Measurements from ENCODE around the gene PPP1R12C. TPM values are rescaled to one million over a fixed set of nuclear protein-coding genes. Genes with fewer than 3 reads are reported as not detected.

The PPP1R12C gene
- total and polyA plus RNA-seq, 10 of the 15 experiments (the other 5 are each of a cell fraction or from before 2014, with no cell fraction given): 1.4 to 84.7 (median 20.5) TPM

DNA sequence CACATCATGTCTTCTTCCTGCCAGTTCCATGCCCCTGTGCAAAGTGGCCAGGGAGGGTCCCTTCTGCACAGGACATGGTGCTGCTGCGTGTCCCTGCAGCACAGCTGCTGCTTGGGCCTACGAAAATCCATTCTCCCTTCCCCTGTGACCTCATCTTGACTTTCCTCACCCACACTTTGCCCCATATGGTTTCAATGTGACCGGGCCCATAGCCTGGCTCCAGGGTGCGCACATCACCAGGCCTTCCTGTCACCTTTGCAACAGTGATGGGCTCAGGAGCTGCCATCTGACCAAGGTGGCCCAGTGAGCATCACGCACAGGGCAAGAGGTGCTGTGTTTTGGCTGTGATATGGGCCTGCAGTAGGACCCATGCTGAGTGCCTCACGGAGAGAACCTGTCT, 10.8 kb downstream of the PPP1R12C start (continued):
- TF ChIP-seq, protein P1, sequence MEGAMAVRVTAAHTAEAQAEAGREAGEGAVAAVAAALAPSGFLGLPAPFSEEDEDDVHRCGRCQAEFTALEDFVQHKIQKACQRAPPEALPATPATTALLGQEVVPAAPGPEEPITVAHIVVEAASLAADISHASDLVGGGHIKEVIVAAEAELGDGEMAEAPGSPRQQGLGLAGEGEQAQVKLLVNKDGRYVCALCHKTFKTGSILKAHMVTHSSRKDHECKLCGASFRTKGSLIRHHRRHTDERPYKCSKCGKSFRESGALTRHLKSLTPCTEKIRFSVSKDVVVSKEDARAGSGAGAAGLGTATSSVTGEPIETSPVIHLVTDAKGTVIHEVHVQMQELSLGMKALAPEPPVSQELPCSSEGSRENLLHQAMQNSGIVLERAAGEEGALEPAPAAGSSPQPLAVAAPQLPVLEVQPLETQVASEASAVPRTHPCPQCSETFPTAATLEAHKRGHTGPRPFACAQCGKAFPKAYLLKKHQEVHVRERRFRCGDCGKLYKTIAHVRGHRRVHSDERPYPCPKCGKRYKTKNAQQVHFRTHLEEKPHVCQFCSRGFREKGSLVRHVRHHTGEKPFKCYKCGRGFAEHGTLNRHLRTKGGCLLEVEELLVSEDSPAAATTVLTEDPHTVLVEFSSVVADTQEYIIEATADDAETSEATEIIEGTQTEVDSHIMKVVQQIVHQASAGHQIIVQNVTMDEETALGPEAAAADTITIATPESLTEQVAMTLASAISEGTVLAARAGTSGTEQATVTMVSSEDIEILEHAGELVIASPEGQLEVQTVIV (IDR thresholded peaks at IDR 0.05; ENCODE audit: borderline replicate concordance, partially characterized antibody): no peak
- no peak for TF ChIP-seq JUNB (IDR thresholded peaks at IDR 0.05)

DNA sequence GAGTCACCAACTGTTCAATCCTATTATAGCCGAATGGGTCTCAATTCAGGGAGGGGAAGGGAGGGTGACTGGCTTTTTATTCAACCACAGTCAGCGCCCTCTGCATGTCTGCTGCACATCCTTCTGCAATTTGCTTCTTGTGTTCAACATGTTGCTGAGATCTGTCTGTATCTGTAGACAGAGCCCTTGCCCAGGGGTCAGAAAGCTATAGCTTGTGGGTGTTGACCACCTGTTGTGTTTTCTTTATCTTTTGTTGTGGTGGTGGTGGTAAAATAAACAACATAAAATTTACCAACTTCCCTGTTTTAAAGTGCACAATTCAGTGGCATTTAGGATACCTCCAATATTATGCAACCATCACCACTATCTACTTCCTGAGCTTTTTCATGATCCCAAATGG, 12.2 kb downstream of the PPP1R12C start:
- Histone ChIP-seq H3K9ac (ENCODE audit: control insufficient read depth, insufficient read depth, low read length) (no peak overlapping the region), H3K79me2 (ENCODE audit: control insufficient read depth, insufficient read depth, low read length) (no peaks in the 10 kb centered on the region), H3K9me3 (replicated peaks; ENCODE audit: control insufficient read depth, insufficient read depth, low read length) (no peaks in the 10 kb centered on the region; the same call in 2 of the 3 replicates), H3K4me1 (ENCODE audit: control insufficient read depth, insufficient read depth, low read length) (no peaks in the 10 kb centered on the region), H3K36me3 (ENCODE audit: control insufficient read depth in 2 of 2, insufficient read depth in 2 of 2, low read length in 1 of 2) (peaks cover 5 to 6% of the 10 kb centered on the region in 2 experiments; a peak in 2 of 4 replicates), H2AFZ (ENCODE audit: control insufficient read depth, low read depth, low read length) (no peak overlapping the region), H3K27ac (ENCODE audit: control insufficient read depth, insufficient read depth) (no peak overlapping the region), H3K27me3 (replicated peaks in 1 of 2; ENCODE audit: control insufficient read depth in 2 of 2, insufficient read depth in 2 of 2, low read length in 1 of 2) (no peaks in the 10 kb centered on the region), H3K4me2 (ENCODE audit: control insufficient read depth, insufficient read depth) (no peak overlapping the region), H4K20me1 (ENCODE audit: control insufficient read depth, insufficient read depth) (no peaks in the 10 kb centered on the region), H3K4me3 (no peak overlapping the region)
- CTCF ChIA-PET: no interaction called here
- intact Hi-C loops (cut with micrococcal nuclease; ENCODE audit: unreplicated experiment): no loop called here
- TF ChIP-seq, protein P2, sequence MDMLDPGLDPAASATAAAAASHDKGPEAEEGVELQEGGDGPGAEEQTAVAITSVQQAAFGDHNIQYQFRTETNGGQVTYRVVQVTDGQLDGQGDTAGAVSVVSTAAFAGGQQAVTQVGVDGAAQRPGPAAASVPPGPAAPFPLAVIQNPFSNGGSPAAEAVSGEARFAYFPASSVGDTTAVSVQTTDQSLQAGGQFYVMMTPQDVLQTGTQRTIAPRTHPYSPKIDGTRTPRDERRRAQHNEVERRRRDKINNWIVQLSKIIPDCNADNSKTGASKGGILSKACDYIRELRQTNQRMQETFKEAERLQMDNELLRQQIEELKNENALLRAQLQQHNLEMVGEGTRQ (IDR thresholded peaks at IDR 0.05; ENCODE audit: borderline replicate concordance, low read depth, low read length): no peak
- RAD21 ChIA-PET (ENCODE audit: unreplicated experiment): no interaction called here
- in situ Hi-C loops (cut with MboI): no loop called here
- ATAC-seq: no peak
- WGBS (ENCODE audit: insufficient coverage, insufficient replicate concordance, low lambda C conversion rate, missing lambda C conversion rate): 71% methylated on average over 2 of the region's 2 CpGs
- SMC1A ChIA-PET (ENCODE audit: uncharacterized antibody, unreplicated experiment): no interaction called here
- BruUV-seq (replicated peaks): no TSS peak
- no peak for FAIRE-seq
- DNase-seq (ENCODE audit: low read depth, low spot score): no peak
- POLR2A ChIA-PET: no interaction called here
